Coronary artery (tissue), 2 donors: ENCODE measurements around the gene TNFAIP8L2.

Experiments
- DNase-seq: peaks from one replicate; pipeline ENCODE4 v3.0.0-alpha.2; 2017; ENCODE audit warnings: low spot score
- H3K27ac ChIP-seq, 2 donors: fragments of 200-600 bp; sonication (generic); one replicate each; pipeline ENCODE4 v1.5.1; 2016 to 2019
- H3K4me3 ChIP-seq: fragments of 200-600 bp; sonication (generic); 2 replicates; pipeline ENCODE4 v1.5.1; 2016; ENCODE audit warnings: mild to moderate bottlenecking, moderate library complexity
- CTCF ChIP-seq: fragments of 200-600 bp; sonication (generic); IDR thresholded peaks from one replicate; pipeline ENCODE4 v1.5.1; 2019; ENCODE audit warnings: antibody characterized with exemption

The TNFAIP8L2 gene

GRCh38 chr1:151131701-151132334 lies 24.6 kb upstream of the TNFAIP8L2 start:
- Histone ChIP-seq H3K27ac (peak overlapping the region in 1 of 2 donors; percentile 66), H3K4me3 (peak overlapping the region; percentile 70)
- no peak for TF ChIP-seq CTCF
- DNase-seq: no peak

- no peak for DNase-seq
- Histone ChIP-seq H3K27ac (no peak overlapping the region), H3K4me3 (peak overlapping the region; percentile 70)
- TF ChIP-seq CTCF: no peak
Measured at GRCh38 chr1:151132335-151133017, 24.0 kb upstream of the TNFAIP8L2 start.

- H3K4me3 ChIP-seq: no peak overlapping the region
- DNase-seq: no peak
- TF ChIP-seq CTCF: no peak
- H3K27ac ChIP-seq: no peak overlapping the region
Measured at GRCh38 chr1:151133018-151133806, 23.2 kb upstream of the TNFAIP8L2 start.

- no peak for TF ChIP-seq CTCF
- H3K4me3 ChIP-seq: no peak overlapping the region
- no peak for DNase-seq
- H3K27ac ChIP-seq: no peak overlapping the region
Measured at GRCh38 chr1:151134396-151134795, 22.1 kb upstream of the TNFAIP8L2 start.

- no peak for DNase-seq
- no peak for TF ChIP-seq CTCF
Measured at GRCh38 chr1:151134991-151135390, 21.5 kb upstream of the TNFAIP8L2 start.

GRCh38 chr1:151135433-151136385 lies 20.7 kb upstream of the TNFAIP8L2 start:
- no peak for TF ChIP-seq CTCF
- H3K27ac ChIP-seq: no peak overlapping the region
- no peak overlapping the region for H3K4me3 ChIP-seq
- DNase-seq: no peak

More at GRCh38 chr1:151134991-151135390, 21.5 kb upstream of the TNFAIP8L2 start:
- Histone ChIP-seq H3K4me3 (no peak overlapping the region), H3K27ac (no peak overlapping the region)
